Calu3 (cell line): ENCODE measurements around the gene DBNL. TPM values are rescaled to one million over a fixed set of nuclear protein-coding genes. Genes with fewer than 3 reads are reported as not detected.

ENCODE experiments used
- BruUV-seq: library from RNA; stranded (reverse); fragments of 400-500 nt; replicated peaks from 2 replicates; lab custom pipeline; 2021; lab: Mats Ljungman, UMichigan
- CTCF ChIA-PET: fragments of 300-600 bp; sonication (Branson Sonifier 250); formaldehyde crosslinking; loops from one replicate; lab custom pipeline; 2022; ENCODE audit warnings: antibody characterized with exemption; lab: Charles Lee
- DNase-seq: peaks from one replicate; pipeline ENCODE4 v3.0.0; 2022
- H3K27ac Mint-ChIP-seq: one replicate; pipeline ENCODE4 v1.8.0; 2022; ENCODE audit warnings: mixed read lengths; ENCODE audit not compliant: unreplicated experiment
- H3K27me3 Mint-ChIP-seq: one replicate; pipeline ENCODE4 v1.8.0; 2022; ENCODE audit warnings: mixed read lengths; ENCODE audit not compliant: unreplicated experiment
- H3K36me3 Mint-ChIP-seq: one replicate; pipeline ENCODE4 v1.8.0; 2022; ENCODE audit warnings: mild to moderate bottlenecking, moderate library complexity, mixed read lengths; ENCODE audit not compliant: insufficient read depth, unreplicated experiment
- H3K4me1 Mint-ChIP-seq: one replicate; pipeline ENCODE4 v1.8.0; 2022; ENCODE audit warnings: mild to moderate bottlenecking, low read depth, mixed read lengths; ENCODE audit not compliant: unreplicated experiment
- H3K4me3 Mint-ChIP-seq: one replicate; pipeline ENCODE4 v1.8.0; 2022; ENCODE audit warnings: mild to moderate bottlenecking, low read depth, moderate library complexity, mixed read lengths; ENCODE audit not compliant: unreplicated experiment
- H3K9me3 Mint-ChIP-seq: one replicate; pipeline ENCODE4 v1.8.0; 2022; ENCODE audit warnings: low read depth, mixed read lengths; ENCODE audit not compliant: unreplicated experiment
- intact Hi-C: fragments of 100-400 bp; cut with micrococcal nuclease; formaldehyde crosslinking; loops from one replicate; pipeline ENCODE4 v1.10.0; 2022; ENCODE audit not compliant: unreplicated experiment
- total RNA-seq: library from RNA; stranded (reverse); gene quantifications from 2 replicates; pipeline ENCODE4 v1.2.3, GENCODE V29; 2022
- TF ChIP-seq, protein P1 (sequence below): fragments of 200-600 bp; IDR thresholded peaks from one replicate; pipeline ENCODE4 v1.8.0; 2022; ENCODE audit warnings: antibody characterized with exemption; ENCODE audit not compliant: unreplicated experiment

Gene DBNL
- total RNA-seq, 1 experiment from 2014 or later: 164 TPM

DNA sequence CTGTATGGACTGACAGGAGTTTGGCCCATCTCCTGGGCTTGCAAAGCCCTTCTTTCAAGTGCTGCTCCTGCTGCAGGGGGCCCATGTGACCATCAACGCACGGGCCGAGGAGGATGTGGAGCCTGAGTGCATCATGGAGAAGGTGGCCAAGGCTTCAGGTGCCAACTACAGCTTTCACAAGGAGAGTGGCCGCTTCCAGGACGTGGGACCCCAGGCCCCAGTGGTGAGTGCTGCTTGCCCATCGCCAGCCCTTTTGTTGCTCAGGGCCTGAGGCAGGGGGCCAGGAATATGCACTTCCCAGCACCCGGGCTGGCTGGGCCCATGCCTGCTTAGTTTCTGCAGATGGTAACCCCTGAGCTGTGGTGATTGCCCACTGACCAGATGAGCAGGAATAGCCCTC lies 12.2 kb downstream of the DBNL start:
- TF ChIP-seq, protein P1, sequence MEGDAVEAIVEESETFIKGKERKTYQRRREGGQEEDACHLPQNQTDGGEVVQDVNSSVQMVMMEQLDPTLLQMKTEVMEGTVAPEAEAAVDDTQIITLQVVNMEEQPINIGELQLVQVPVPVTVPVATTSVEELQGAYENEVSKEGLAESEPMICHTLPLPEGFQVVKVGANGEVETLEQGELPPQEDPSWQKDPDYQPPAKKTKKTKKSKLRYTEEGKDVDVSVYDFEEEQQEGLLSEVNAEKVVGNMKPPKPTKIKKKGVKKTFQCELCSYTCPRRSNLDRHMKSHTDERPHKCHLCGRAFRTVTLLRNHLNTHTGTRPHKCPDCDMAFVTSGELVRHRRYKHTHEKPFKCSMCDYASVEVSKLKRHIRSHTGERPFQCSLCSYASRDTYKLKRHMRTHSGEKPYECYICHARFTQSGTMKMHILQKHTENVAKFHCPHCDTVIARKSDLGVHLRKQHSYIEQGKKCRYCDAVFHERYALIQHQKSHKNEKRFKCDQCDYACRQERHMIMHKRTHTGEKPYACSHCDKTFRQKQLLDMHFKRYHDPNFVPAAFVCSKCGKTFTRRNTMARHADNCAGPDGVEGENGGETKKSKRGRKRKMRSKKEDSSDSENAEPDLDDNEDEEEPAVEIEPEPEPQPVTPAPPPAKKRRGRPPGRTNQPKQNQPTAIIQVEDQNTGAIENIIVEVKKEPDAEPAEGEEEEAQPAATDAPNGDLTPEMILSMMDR: no peak
- H3K4me1 Mint-ChIP-seq: no peaks in the 10 kb centered on the region
- no peak overlapping the region for H3K4me3 Mint-ChIP-seq
- no TSS peak for BruUV-seq
- peaks cover 2% of the 10 kb centered on the region for H3K9me3 Mint-ChIP-seq
- no peak overlapping the region for H3K27ac Mint-ChIP-seq
- peaks cover 78% of the 10 kb centered on the region for H3K36me3 Mint-ChIP-seq
- CTCF ChIA-PET: no interaction called here
- no peak for DNase-seq
- intact Hi-C loops: no loop called here
- no peaks in the 10 kb centered on the region for H3K27me3 Mint-ChIP-seq

DNA sequence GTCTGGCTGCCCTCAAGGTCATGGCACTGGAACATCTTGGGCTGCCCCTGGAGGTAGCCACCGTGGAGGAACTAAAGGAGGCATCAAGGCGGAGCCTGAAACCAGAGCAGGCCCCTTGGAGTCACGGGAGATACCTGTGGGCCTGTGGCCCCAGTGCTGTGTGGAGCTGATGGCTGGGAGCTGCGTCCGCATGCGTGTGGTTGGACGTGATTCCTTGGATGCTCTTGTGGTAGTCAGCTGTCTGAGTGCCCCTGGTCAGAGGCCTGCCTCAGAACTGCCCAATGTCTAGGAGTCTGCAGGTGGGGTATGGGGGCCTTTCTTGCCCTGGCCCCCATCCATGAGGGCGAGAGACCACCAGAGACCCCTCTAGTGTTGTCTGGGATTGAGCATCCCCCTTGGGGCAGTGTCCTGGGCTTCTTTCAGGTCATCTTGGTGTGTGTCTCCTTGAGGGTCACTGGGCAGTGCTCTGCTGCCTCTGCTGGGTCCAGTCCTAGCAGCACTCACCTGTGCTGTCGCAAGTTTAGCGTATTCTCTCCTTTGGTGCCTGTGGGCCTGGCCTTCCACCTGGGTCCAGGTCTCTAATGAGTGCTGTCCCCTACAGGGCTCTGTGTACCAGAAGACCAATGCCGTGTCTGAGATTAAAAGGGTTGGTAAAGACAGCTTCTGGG lies 12.8 kb downstream of the DBNL start:
- CTCF ChIA-PET: no interaction called here
- Mint-ChIP-seq H3K4me3 (no peak overlapping the region), H3K27me3 (no peaks in the 10 kb centered on the region), H3K36me3 (peaks cover 75% of the 10 kb centered on the region), H3K9me3 (peaks cover 2% of the 10 kb centered on the region), H3K27ac (no peak overlapping the region), H3K4me1 (no peaks in the 10 kb centered on the region)
- no peak for DNase-seq
- no TSS peak for BruUV-seq
- TF ChIP-seq, protein P1: no peak
- intact Hi-C loops: no loop called here

DNA sequence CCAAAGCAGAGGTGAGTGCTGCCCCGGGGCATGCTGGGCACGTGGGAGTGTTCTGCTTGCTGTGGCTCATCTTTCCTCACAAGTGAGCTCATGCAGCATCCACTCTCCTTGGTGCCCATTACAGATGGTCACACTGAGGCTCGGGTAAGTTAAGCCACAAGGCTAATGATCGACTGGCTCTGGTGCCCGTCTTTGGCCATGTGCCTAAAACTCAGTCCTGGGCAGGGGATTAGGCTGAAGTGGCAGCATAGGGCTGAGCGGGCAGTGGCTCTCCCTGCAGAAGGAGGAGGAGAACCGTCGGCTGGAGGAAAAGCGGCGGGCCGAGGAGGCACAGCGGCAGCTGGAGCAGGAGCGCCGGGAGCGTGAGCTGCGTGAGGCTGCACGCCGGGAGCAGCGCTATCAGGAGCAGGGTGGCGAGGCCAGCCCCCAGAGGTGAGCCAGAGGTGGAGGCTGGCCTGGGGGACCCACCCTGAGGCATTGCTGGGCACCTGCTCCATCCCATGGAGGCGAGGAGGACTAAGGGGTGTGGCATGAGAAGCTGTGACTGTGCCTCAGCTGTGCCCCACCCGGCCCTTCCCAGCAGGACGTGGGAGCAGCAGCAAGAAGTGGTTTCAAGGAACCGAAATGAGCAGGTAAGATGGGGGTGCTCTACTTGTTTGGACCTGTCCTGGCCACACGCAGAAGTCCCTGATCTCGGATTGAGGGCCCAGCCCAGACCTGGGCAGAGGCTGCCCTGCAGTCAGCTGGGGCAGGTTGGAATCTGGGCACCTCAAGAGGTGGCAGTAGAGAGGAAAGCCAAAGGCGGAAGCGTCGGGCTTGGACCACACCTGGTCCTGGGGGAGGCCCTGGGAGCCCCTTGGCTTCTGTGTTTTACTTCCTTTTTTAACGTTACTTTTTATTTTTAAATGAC lies 13.6 kb downstream of the DBNL start:
- BruUV-seq: no TSS peak
- H3K27me3 Mint-ChIP-seq: no peaks in the 10 kb centered on the region
- H3K36me3 Mint-ChIP-seq: peaks cover 68% of the 10 kb centered on the region
- intact Hi-C loops: no loop called here
- no peak overlapping the region for H3K27ac Mint-ChIP-seq
- TF ChIP-seq, protein P1: no peak
- H3K4me3 Mint-ChIP-seq: no peak overlapping the region
- no peaks in the 10 kb centered on the region for H3K4me1 Mint-ChIP-seq
- DNase-seq: no peak
- CTCF ChIA-PET: no interaction called here
- peaks cover 2% of the 10 kb centered on the region for H3K9me3 Mint-ChIP-seq

DNA sequence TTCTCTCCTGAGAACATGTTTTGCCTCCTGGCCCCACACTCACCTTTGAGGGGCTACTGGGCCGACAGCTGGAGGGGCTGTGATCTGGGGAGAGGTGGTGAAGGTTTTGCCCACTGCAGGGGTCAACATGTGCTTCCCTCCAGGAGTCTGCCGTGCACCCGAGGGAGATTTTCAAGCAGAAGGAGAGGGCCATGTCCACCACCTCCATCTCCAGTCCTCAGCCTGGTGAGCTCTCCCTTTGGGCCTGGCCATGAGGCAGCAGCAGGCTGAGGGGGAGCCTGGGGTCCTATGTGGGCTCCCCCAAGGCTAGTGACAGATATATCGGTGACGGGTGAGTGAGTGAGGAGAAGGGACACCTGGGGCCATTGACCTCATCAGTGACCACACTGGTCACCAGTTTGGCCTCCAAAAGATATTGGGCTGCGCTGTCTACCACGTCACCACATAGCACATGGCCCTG lies 14.3 kb downstream of the DBNL start:
- no peak for DNase-seq
- peaks cover 61% of the 10 kb centered on the region for H3K36me3 Mint-ChIP-seq
- no peak overlapping the region for H3K4me3 Mint-ChIP-seq
- BruUV-seq: no TSS peak
- H3K27ac Mint-ChIP-seq: no peak overlapping the region
- CTCF ChIA-PET: no interaction called here
- intact Hi-C loops: no loop called here
- TF ChIP-seq, protein P1: no peak
- no peaks in the 10 kb centered on the region for H3K4me1 Mint-ChIP-seq
- no peaks in the 10 kb centered on the region for H3K27me3 Mint-ChIP-seq
- peaks cover 2% of the 10 kb centered on the region for H3K9me3 Mint-ChIP-seq
